CD4-positive, alpha-beta T cell treated with Interleukin-6 for 4 hours (primary cell): ENCODE data around the gene IFITM10.

Experiments used
- DNase-seq: peaks from one replicate; pipeline ENCODE4 v3.0.0-alpha.2; 2020; ENCODE audit warnings: mixed read lengths

Gene IFITM10

GRCh38 chr11:1706634-1707400 lies 43.6 kb downstream of the IFITM10 start:
- peak; percentile 37 for DNase-seq

GRCh38 chr11:1705126-1706052 lies 45.0 kb downstream of the IFITM10 start:
- no peak for DNase-seq

- no peak for DNase-seq
These were observed 47.2 kb downstream of the IFITM10 start for GRCh38 chr11:1703146-1703545.

GRCh38 chr11:1702506-1702905 lies 47.9 kb downstream of the IFITM10 start:
- DNase-seq = no peak

GRCh38 chr11:1701091-1701807 lies 49.1 kb downstream of the IFITM10 start:
- DNase-seq = peak; percentile 26

GRCh38 chr11:1699771-1700170 lies 50.6 kb downstream of the IFITM10 start:
- DNase-seq = no peak

GRCh38 chr11:1696608-1697570 lies 53.5 kb downstream of the IFITM10 start, which contains the start of gene KRTAP5-6:
Gene KRTAP5-6, plus strand, starts transcription at chr11:1697195. Its CDS starts 51 bp downstream, at chr11:1697246.
- no peak for DNase-seq

- DNase-seq = no peak
These were observed 54.8 kb downstream of the IFITM10 start for GRCh38 chr11:1695548-1696108.

- no peak for DNase-seq
These were observed 55.4 kb downstream of the IFITM10 start for GRCh38 chr11:1694846-1695547.

GRCh38 chr11:1694064-1694845 lies 56.1 kb downstream of the IFITM10 start:
- peak; percentile 90 for DNase-seq

- DNase-seq = peak; percentile 84
These were observed 56.9 kb downstream of the IFITM10 start for GRCh38 chr11:1693327-1694063.

- DNase-seq = no peak
These were observed 57.6 kb downstream of the IFITM10 start for GRCh38 chr11:1692708-1693326.

- no peak for DNase-seq
These were observed 58.3 kb downstream of the IFITM10 start for GRCh38 chr11:1691878-1692707.

- DNase-seq = no peak
These were observed 59.1 kb downstream of the IFITM10 start for GRCh38 chr11:1691026-1691877.

GRCh38 chr11:1690167-1691025 lies 60.0 kb downstream of the IFITM10 start:
- DNase-seq = no peak
